Measurements from ENCODE around the gene PLEKHA8.

DNA sequence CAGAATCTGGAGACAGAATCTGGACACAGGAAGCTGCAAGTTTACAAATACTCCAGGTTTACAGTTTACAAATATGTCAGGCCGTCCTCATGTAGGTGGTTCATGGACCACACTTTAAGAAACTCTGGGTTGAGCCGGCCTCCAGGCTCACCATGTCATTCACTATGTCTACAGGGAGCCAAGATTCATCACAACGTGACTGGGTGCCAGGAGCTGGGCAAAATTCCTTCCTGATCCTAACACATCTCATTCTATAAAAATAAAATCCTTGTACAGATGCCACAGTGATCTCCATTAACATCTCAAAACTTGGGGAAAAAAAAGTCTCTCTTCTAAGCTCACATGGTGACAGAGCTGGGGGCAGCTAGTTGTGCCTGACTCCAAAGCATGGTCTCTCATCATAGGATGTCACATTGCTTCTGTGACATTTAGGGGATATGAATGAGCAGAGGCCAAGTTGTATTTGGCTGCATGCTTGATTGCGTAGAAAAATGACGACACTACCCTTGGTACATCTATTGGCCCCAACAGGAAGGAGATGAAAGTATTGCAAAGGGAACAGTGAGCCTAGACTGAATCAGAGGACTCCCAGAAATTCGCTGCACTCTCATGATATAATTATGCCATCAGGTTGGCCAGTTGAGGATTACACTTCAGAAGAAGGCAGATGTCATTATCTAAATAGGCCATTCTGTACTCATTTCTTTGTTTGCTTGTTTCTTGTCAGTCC, 142.4 kb downstream of the PLEKHA8 start:
- TF ChIP-seq CTCF (IDR thresholded peaks at IDR 0.05; ENCODE audit: low read depth, low read length, poor library complexity, severe bottlenecking) (no peak), EZH2phosphoT487 (IDR thresholded peaks at IDR 0.05; ENCODE audit: borderline replicate concordance, low read length) (no peak)

Measured in DOHH2 (cell line).